Heart left ventricle (tissue), 16 donors: ENCODE measurements around the gene CR1. TPM values are rescaled to one million over a fixed set of nuclear protein-coding genes. Genes with fewer than 3 reads are reported as not detected.
A peak's percentile ranks its signal among the peaks of the same experiment; 100 is the strongest.
"Not testable (repeated sequence)": the region's sequence is repeated elsewhere in the genome, so short reads cannot be mapped to it uniquely, and the experiment has no call there.

Source experiments
- ATAC-seq, 4 donors: fragments of 200-7000 bp; cut with Tn5 transposase; one replicate each; pipeline ENCODE4 v1.9.1; 2020 to 2022; ENCODE audit warnings: moderate library complexity in 4 of 4, mild to moderate bottlenecking in 3 of 4, moderate number of reproducible peaks in 1 of 4
- DNase-seq, 5 donors: peaks; one replicate each; pipeline ENCODE4 v3.0.0-alpha.2; 2020
- H3K27ac ChIP-seq, 12 donors: fragments of 200-600 bp; sonication (generic) in 4 of 12; one replicate each; pipeline versions ENCODE4 v1.5.0 to v1.8.0; 2016 to 2022; ENCODE audit warnings: mild to moderate bottlenecking in 2 of 12
- H3K27me3 ChIP-seq, 9 donors: fragments of 200-600 bp; sonication (generic) in 2 of 9; one replicate each; pipeline versions ENCODE4 v1.5.1 to v1.8.0; 2016 to 2022; ENCODE audit warnings: mild to moderate bottlenecking in 3 of 9
- H3K36me3 ChIP-seq, 9 donors: fragments of 200-600 bp; sonication (generic) in 2 of 9; one replicate each; pipeline versions ENCODE4 v1.5.0 to v1.8.0; 2018 to 2022; ENCODE audit warnings: mild to moderate bottlenecking in 2 of 9
- H3K4me1 ChIP-seq, 12 donors: fragments of 200-600 bp; sonication (generic) in 4 of 12; one replicate each; pipeline versions ENCODE4 v1.5.0 to v1.8.0; 2016 to 2022; ENCODE audit warnings: mild to moderate bottlenecking in 3 of 12
- H3K4me3 ChIP-seq, 12 donors: fragments of 200-600 bp; sonication (generic) in 4 of 12; one replicate each; pipeline versions ENCODE4 v1.5.0 to v1.8.0; 2017 to 2022; ENCODE audit warnings: mild to moderate bottlenecking in 9 of 12, moderate library complexity in 4 of 12
- H3K9me3 ChIP-seq, 12 donors: fragments of 200-600 bp; sonication (generic) in 4 of 12; one replicate each; pipeline versions ENCODE4 v1.5.0 to v1.8.0; 2016 to 2022; ENCODE audit warnings: mild to moderate bottlenecking in 1 of 12
- POLR2A ChIP-seq, 2 donors: fragments of 450-650 bp; IDR thresholded peaks; one replicate each; pipeline ENCODE4 v1.6.1; 2017; ENCODE audit warnings: antibody characterized with exemption in 2 of 2, mild to moderate bottlenecking in 2 of 2, moderate library complexity in 2 of 2
- WGBS, 4 donors: extraction: QIAGEN DNeasy Blood & Tissue Kit in 2 of 4; methylation state at CpG; one replicate each; pipeline versions ENCODE4 v1.1.5 to v1.1.7; 2013 to 2018; 5-methylcytosine and 5-hydroxymethylcytosine counted together
- intact Hi-C, 10 donors: fragments of 100-400 bp; cut with DNase I; formaldehyde crosslinking; loops; one replicate each; pipeline versions ENCODE4 v1.11.1 to v1.14.2; 2022
- polyA plus RNA-seq, 2 donors: library from polyadenylated mRNA; stranded (reverse); fragments of 200-250 nt; gene quantifications; one replicate each; pipeline ENCODE4 v1.2.3, GENCODE V29; 2013
- total RNA-seq, 9 donors: library from RNA; depleted of rRNA in 2 of 9; stranded (reverse); fragments of >200 nt in 2 of 9; fragmentation: NEBNext Ultra II Directional in 3 of 9; extraction: Animal tissue kit (Norgen Biotek cat#: 25700) in 3 of 9; gene quantifications; one replicate each; pipeline versions ENCODE4 v1.1.0 to v1.2.4, GENCODE V29; 2016 to 2023
- TF ChIP-seq, protein P1 (sequence below), 12 donors: fragments of 200-600 bp; sonication (generic) in 4 of 12; IDR thresholded peaks; one replicate each; pipeline versions ENCODE4 v1.5.0 to v1.8.0; 2018 to 2022; ENCODE audit warnings: antibody characterized with exemption in 12 of 12, mild to moderate bottlenecking in 5 of 12
- donor health status: ischemic (EF 13 %, LVEDD 7.1; RV severe dilation, severe dysfunction).
- donor health status: healthy with polysubstance abuse.
- donor health status: DM: no; HTN: yes; CAD: no.
- donor health status: DM: no; HTN: no; CAD: no.
- donor health status: ischemic (EF 25% LVEDD 6.9; RV normal size, moderate dysfunction).
- donor health status: ischemic (EF 25% LVEDD 5.7; RV mildly dilated, moderate dysfunction).
- donor health status: healthy.
- donor health status: DM: yes; HTN: yes; CAD: no.
- donor health status: ischemic (EF 35%, LVEDD 5.7; RV mildly dilated, moderate dysfunction).
- donor health status: nonischemic (EF 11% LVEDD 7.7; RV severe dilation, severe dysfunction).
- donor health status: DM: yes; HTN: yes; CAD: no.
- donor health status: PGD.
- donor health status: ischemic (EF 29% LVEDD 5.4; RV normal size, mild dysfunction).
- donor health status: nonischemic (EF 23%, LVEDD 6.1; RV moderate dilation, normal function).

Gene CR1
- total and polyA plus RNA-seq, 11 donors = 0.19 to 43.0 (median 1.7) TPM

DNA sequence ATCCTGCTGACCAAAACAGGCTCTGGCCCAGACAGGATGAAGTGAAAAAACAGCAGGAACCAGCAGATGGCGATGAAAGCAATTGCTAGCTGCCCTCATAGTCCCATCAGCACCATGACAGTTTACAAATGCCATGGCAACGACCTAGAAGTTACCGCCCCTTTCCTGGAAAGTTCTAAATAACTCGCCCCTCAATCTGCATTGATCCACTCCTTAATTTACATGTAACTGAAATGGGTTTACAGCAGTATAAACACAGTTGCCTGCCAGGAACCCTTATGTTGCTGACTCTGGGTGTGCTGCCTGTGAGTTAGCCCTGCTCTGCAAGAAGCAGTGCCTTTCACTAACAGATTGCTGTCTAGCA lies 83.5 kb downstream of the CR1 start:
- Histone ChIP-seq H3K27me3 (no peaks in the 10 kb centered on the region), H3K9me3 (no peaks in the 10 kb centered on the region), H3K4me1 (no peaks in the 10 kb centered on the region), H3K36me3 (peaks cover 0 to 26% (median 0%) of the 10 kb centered on the region in 9 donors), H3K4me3 (no peak overlapping the region), H3K27ac (no peak overlapping the region)
- 4 to 7% (median 4%) methylated on average over 4 of the region's 4 CpGs for WGBS, 4 donors
- peak in 3 of 5 donors; percentile 12 to 27 (median 19) for DNase-seq
- peak in 3 of 4 donors; percentile 37 to 64 (median 49) for ATAC-seq
- intact Hi-C loops = no loop called here
- TF ChIP-seq POLR2A (IDR thresholded peaks at IDR 0.05) = no peak
- TF ChIP-seq, protein P1, sequence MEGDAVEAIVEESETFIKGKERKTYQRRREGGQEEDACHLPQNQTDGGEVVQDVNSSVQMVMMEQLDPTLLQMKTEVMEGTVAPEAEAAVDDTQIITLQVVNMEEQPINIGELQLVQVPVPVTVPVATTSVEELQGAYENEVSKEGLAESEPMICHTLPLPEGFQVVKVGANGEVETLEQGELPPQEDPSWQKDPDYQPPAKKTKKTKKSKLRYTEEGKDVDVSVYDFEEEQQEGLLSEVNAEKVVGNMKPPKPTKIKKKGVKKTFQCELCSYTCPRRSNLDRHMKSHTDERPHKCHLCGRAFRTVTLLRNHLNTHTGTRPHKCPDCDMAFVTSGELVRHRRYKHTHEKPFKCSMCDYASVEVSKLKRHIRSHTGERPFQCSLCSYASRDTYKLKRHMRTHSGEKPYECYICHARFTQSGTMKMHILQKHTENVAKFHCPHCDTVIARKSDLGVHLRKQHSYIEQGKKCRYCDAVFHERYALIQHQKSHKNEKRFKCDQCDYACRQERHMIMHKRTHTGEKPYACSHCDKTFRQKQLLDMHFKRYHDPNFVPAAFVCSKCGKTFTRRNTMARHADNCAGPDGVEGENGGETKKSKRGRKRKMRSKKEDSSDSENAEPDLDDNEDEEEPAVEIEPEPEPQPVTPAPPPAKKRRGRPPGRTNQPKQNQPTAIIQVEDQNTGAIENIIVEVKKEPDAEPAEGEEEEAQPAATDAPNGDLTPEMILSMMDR (IDR thresholded peaks at IDR 0.05) = peak; percentile 21 to 49 (median 28)

DNA sequence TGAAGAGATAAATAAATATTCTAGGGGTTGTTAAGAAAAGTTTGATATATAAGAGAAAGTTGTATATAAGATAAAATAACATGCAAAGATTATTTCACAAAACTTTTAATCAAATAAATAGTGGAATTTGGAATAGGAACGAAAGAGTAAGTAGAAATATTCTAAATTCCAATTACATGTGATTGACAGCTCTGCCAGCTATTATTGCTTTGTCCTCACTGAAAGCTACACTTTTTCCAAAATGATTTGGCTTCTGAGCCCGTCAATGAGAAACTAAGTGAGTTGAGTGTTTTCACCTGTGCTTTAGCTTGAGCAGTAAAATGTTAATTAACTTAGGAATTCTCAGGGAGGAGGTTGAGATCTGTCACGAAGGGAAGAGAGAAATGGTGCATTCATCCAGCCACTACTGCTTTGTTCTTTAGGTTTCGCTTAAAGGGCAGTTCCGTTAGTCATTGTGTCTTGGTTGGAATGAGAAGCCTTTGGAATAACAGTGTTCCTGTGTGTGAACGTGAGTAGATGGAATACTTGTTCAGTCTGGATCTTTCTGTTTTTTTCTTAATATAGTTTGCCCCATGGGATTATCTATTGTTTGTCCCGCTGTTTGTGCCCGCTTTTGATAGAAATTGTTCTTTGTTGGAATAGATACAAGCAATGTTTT lies 85.7 kb downstream of the CR1 start:
- 64 to 66% (median 64%) methylated on average over 8 of the region's 8 CpGs for WGBS, 4 donors
- intact Hi-C loops = no loop called here

DNA sequence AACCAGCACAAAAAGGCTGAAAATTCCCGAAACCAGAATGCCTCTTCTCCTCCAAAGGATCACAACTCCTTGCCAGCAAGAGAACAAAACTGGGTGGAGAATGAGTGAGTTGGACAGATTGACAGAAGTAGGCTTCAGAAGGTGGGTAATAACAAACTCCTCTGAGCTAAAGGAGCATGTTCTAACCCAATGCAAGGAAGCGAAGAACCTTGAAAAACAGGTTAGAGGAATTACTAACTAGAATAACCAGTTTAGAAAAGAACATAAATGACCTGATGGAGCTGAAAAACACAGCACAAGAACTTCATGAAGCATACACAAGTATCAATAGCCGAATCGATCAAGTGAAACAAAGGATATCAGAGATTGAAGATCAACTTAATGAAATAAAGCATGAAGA lies 93.5 kb downstream of the CR1 start:
- Histone ChIP-seq H3K27me3 (peaks cover 0 to 16% (median 0%) of the 10 kb centered on the region in 9 donors), H3K36me3 (peaks cover 0 to 45% (median 0%) of the 10 kb centered on the region in 9 donors)
- ATAC-seq, H3K4me3 ChIP-seq, intact Hi-C loops, DNase-seq, H3K27ac ChIP-seq, H3K4me1 ChIP-seq, H3K9me3 ChIP-seq: not testable (repeated sequence)
- 93 to 95% (median 93%) methylated on average over 4 of the region's 4 CpGs for WGBS, 4 donors

More for the DNA sequence above, 85.7 kb downstream of the CR1 start:
- H3K9me3 ChIP-seq = no peaks in the 10 kb centered on the region
- no peaks in the 10 kb centered on the region for H3K4me1 ChIP-seq
- no peak for DNase-seq
- H3K4me3 ChIP-seq = no peak overlapping the region
- H3K27ac ChIP-seq = no peak overlapping the region
- H3K36me3 ChIP-seq = peaks cover 0 to 47% (median 0%) of the 10 kb centered on the region in 9 donors
- H3K27me3 ChIP-seq = no peaks in the 10 kb centered on the region
- TF ChIP-seq, protein P1 (IDR thresholded peaks at IDR 0.05) = no peak
- TF ChIP-seq POLR2A (IDR thresholded peaks at IDR 0.05) = no peak
- no peak for ATAC-seq

DNA sequence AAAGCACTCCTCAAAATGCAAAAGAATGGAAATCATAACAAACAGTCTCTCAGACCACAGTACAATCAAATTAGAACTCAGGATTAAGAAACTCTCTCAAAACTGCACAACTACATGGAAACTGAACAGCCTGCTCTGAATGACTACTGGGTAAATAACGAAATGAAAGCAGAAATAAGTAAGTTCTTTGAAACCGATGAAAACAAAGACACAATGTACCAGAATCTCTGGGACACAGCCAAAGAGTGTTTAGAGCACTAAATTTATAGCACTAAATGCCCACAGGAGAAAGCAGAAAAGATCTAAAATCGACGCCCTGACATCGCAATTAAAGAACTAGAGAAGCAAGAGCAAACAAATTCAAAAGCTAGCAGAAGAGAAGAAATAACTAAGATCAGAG lies 95.2 kb downstream of the CR1 start:
- H3K4me3 ChIP-seq, H3K4me1 ChIP-seq, H3K27ac ChIP-seq, intact Hi-C loops, H3K9me3 ChIP-seq, DNase-seq, ATAC-seq: not testable (repeated sequence)
- Histone ChIP-seq H3K27me3 (peaks cover 0 to 16% (median 0%) of the 10 kb centered on the region in 9 donors), H3K36me3 (peaks cover 0 to 28% (median 0%) of the 10 kb centered on the region in 9 donors)
- 85 to 90% (median 89%) methylated on average over 5 of the region's 5 CpGs for WGBS, 4 donors

DNA sequence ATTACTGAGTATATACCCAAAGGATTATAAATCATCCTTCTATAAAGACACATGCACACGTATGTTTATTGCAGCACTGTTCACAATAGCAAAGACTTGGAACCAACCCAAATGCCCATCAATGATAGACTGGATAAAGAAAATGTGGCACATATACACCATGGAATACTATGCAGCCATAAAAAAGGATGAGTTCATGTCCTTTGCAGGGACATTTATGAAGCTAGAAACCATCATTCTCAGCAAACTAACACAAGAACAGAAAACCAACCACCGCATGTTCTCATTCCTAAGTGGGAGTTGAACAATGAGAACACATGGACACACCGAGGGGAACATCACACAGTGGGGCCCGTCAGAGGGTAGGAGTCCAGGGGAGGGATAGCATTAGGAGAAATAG lies 98.1 kb downstream of the CR1 start:
- H3K4me3 ChIP-seq, H3K36me3 ChIP-seq, ATAC-seq, intact Hi-C loops, H3K27ac ChIP-seq, H3K4me1 ChIP-seq, H3K9me3 ChIP-seq, DNase-seq, H3K27me3 ChIP-seq: not testable (repeated sequence)
- WGBS, 4 donors = 86 to 93% (median 91%) methylated on average over 4 of the region's 4 CpGs

DNA sequence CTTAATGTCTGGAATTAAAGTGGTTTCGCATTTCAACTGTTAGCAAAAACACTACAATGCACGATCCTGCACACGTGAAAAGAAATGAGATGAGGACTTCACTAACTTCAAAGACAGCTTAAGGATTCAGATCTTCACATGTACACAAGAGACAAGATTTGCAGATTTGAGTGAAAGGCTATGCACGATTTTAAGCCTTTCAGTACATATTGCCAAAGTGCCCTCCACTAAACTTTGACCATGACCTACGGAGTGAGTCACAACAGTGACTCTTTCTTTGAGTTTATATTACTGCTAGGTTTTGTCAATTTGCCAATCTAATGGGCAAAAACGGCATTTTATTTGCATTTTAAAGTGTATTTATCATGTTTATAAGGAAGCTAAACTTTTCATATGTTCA lies 107.8 kb downstream of the CR1 start:
- ATAC-seq = no peak
- TF ChIP-seq, protein P1 (IDR thresholded peaks at IDR 0.05) = no peak
- no peak for TF ChIP-seq POLR2A (IDR thresholded peaks at IDR 0.05)
- Histone ChIP-seq H3K4me1 (no peaks in the 10 kb centered on the region), H3K4me3 (no peak overlapping the region), H3K36me3 (peaks cover 0 to 6% (median 0%) of the 10 kb centered on the region in 9 donors), H3K27me3 (peaks cover 0 to 10% (median 0%) of the 10 kb centered on the region in 9 donors), H3K27ac (no peak overlapping the region), H3K9me3 (no peaks in the 10 kb centered on the region)
- no peak for DNase-seq
- intact Hi-C loops = no loop called here
- WGBS, 4 donors = 74 to 82% (median 77%) methylated on average over 6 of the region's 6 CpGs
